Glutamatergic neuron (in vitro differentiated cells): Measurements from ENCODE around the gene TXNDC17. TPM values are rescaled to one million over a fixed set of nuclear protein-coding genes. Genes with fewer than 3 reads are reported as not detected.
A peak's percentile ranks its signal among the peaks of the same experiment; 100 is the strongest.
"Not testable (repeated sequence)": the region's sequence is repeated elsewhere in the genome, so short reads cannot be mapped to it uniquely, and the experiment has no call there.

Experiments
- DNase-seq: peaks from one replicate; pipeline ENCODE4 v3.0.0; 2022
- H3K27ac Mint-ChIP-seq: one replicate; pipeline ENCODE4 v1.8.0; 2020; ENCODE audit warnings: mild to moderate bottlenecking, mixed read lengths, inconsistent platforms; ENCODE audit not compliant: unreplicated experiment
- H3K27me3 Mint-ChIP-seq: one replicate; pipeline ENCODE4 v1.8.0; 2020; ENCODE audit warnings: mild to moderate bottlenecking, moderate library complexity, mixed read lengths, inconsistent platforms; ENCODE audit not compliant: unreplicated experiment
- H3K36me3 Mint-ChIP-seq: one replicate; pipeline ENCODE4 v1.8.0; 2020; ENCODE audit warnings: mild to moderate bottlenecking, mixed read lengths, inconsistent platforms; ENCODE audit not compliant: unreplicated experiment
- H3K4me1 Mint-ChIP-seq: one replicate; pipeline ENCODE4 v1.8.0; 2020; ENCODE audit warnings: mild to moderate bottlenecking, low read depth, mixed read lengths, inconsistent platforms; ENCODE audit not compliant: unreplicated experiment
- H3K4me3 Mint-ChIP-seq: one replicate; pipeline ENCODE4 v1.8.0; 2020; ENCODE audit warnings: mild to moderate bottlenecking, mixed read lengths, inconsistent platforms; ENCODE audit not compliant: unreplicated experiment
- H3K9me3 Mint-ChIP-seq: one replicate; pipeline ENCODE4 v1.8.0; 2020; ENCODE audit warnings: mild to moderate bottlenecking, moderate library complexity, mixed read lengths, inconsistent platforms; ENCODE audit not compliant: unreplicated experiment
- total RNA-seq: library from RNA; stranded (reverse); fragmentation: NEBNext Ultra II Directional; extraction: Animal tissue kit (Norgen Biotek cat#: 25700); gene quantifications from one replicate; pipeline ENCODE4 v1.2.1, GENCODE V29; 2021; ENCODE audit not compliant: unreplicated experiment
- TF ChIP-seq, protein P1 (sequence below): fragments of 200-600 bp; sonication (generic); IDR thresholded peaks from one replicate; pipeline ENCODE4 v1.5.0; 2021; ENCODE audit not compliant: partially characterized antibody, unreplicated experiment

TXNDC17 gene
- total RNA-seq, 1 donor from 2014 or later: 89.5 TPM

DNA sequence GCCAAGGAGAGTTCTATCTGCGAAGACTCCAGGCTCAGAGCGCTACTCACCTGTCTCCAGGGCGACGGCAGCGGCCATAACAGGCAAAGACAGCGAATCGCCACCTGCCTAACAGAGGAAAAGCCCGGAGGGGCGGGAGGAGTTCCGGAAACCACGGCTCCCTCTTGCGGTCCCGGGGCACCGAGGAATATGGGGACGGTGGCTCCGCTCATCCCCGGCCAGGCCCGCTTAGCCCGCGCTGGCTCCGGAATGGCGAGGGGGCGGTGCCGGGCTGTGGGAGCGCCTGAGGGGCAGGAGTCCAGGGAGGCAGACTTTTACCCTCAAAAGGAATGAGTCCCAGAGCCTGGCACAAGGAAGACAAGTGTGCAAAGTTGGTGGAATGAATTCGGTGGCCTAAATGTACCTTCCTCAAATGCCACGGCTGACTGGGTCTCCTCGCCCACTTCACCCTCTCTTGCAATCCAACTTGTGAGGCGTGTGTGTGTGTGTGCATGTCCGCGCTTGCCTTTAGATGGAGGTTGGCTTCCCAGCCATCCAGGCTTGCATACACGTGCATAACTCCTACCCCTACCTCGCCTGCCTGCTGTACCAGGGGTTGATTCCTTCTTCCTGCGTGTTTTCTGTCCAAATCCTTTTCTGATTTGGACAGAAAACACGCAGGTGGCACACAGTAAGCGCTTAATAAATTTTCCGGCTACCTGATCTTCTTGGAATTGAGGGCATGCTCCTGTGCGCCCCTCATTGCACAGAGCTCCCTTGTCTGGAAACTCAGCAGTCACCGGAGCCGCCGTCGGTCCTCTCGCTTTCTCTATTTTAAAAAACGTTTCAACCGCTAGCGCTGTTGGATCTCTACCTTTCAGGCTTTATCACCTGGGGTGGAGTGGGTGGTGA lies 14.2 kb downstream of the TXNDC17 start:
- DNase-seq: peak; percentile 51
- TF ChIP-seq, protein P1, sequence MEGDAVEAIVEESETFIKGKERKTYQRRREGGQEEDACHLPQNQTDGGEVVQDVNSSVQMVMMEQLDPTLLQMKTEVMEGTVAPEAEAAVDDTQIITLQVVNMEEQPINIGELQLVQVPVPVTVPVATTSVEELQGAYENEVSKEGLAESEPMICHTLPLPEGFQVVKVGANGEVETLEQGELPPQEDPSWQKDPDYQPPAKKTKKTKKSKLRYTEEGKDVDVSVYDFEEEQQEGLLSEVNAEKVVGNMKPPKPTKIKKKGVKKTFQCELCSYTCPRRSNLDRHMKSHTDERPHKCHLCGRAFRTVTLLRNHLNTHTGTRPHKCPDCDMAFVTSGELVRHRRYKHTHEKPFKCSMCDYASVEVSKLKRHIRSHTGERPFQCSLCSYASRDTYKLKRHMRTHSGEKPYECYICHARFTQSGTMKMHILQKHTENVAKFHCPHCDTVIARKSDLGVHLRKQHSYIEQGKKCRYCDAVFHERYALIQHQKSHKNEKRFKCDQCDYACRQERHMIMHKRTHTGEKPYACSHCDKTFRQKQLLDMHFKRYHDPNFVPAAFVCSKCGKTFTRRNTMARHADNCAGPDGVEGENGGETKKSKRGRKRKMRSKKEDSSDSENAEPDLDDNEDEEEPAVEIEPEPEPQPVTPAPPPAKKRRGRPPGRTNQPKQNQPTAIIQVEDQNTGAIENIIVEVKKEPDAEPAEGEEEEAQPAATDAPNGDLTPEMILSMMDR: no peak
- Mint-ChIP-seq H3K27me3 (peaks cover 15% of the 10 kb centered on the region), H3K27ac (no peak overlapping the region), H3K9me3 (peaks cover 5% of the 10 kb centered on the region), H3K4me1 (peaks cover 19% of the 10 kb centered on the region), H3K4me3 (peak overlapping the region; percentile 92), H3K36me3 (peaks cover 5% of the 10 kb centered on the region)

DNA sequence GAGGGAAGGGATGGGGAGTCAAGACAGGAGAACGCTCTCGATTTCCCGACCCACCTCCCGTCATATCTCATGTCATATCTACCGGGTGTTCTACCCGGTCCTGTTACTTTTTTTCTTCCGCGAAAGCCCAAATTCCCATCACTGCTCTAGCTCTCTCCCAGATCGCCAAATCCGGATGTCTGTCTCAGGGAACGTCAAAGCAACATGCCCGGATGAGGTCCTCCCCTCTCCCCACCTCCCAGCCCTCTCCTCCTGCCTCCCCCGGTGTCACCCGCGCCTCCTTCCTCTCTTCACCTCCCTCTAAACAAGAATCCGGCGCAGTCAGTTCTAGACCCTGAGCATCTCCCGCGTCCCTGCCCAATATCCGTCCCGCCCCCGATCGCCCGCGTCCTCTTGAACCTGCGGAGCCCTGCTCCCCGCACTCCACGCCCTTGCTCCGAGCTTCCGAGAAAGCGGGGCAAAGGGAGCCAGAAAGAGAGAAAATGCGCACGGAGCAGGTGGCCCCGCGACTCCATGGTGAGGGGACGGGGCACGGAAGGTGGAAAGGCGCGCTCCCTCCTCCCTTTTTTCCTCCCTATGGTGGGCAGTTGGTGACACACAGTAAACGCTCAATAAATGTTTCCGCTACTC lies 15.0 kb downstream of the TXNDC17 start:
- not testable (repeated sequence) for DNase-seq, H3K27me3 Mint-ChIP-seq, H3K27ac Mint-ChIP-seq, H3K36me3 Mint-ChIP-seq, H3K9me3 Mint-ChIP-seq
- Mint-ChIP-seq H3K4me1 (peaks cover 16% of the 10 kb centered on the region), H3K4me3 (peak overlapping the region; percentile 92)

DNA sequence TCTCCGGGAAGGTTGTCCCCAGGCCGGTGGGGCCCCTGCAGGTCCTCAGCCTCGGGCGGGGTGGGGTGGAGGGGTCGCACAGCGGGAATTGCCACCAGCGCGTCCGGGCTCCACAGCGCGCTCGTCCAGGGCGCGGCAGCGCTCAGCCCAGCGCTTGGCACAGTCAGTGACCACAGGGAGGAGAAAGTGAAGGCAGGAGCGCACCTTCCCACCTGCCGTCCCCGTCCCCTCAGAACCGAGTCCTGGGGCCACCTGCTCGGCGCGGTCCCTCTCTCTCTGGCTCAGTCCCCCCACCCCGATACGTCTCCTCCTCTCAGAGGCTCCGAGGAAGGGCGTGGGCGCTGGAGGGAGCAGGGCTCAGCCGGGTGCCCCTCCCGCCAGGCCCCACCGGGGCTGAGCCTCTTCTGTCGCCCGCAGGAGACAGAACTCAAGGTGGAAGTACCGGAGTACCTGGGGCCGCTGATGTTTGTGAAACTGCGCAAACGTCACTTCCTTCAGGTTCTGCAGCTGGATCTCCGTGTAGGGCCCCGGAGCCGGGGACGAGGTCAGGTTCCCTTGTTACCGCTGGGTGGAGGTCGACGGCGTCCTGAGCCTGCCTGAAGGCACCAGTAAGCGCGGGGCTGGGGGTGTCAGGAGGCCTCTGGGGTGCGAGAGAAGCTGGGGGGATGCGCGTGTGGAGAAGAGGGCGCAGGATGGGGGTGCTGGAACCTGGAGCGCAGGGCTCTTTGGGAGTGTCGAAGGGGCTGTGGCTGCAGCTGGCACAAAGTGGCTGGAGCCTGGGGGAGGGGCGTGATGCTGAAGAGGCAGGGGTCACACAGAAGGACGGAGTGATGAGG lies 16.2 kb downstream of the TXNDC17 start:
- peak; percentile 37 for DNase-seq
- H3K27ac Mint-ChIP-seq: not testable (repeated sequence)

DNA sequence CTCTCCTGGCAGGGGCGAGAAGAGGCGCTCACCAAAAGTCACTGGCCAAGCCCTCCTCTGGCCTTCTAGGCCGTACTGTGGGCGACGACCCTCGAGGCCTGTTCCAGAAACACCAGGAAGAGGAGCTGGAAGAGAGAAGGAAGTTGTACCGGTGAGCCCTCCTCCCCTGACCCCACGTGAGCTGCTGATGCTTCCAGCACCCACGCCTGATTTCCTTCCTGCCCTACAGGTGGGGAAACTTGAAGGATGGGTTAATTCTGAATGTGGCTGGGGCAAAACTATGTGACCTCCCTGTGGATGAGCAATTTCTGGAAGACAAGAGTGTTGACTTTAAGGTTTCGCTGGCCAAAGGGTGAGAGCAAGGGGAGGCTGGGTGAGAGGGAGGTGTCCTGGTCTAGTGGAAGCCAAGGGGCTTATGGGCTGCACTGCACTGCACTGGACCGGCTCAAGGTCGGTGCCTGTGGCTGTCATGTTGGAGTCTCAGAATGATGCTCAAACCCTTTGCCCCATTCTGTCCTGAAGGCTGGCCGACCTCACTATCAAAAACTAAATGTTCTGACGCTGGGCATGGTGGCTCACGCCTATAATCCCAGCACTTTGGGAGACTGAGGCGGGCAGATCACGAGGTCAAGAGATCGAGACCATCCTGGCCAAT lies 16.9 kb downstream of the TXNDC17 start:
- H3K36me3 Mint-ChIP-seq: peaks cover 5% of the 10 kb centered on the region
- no peak for DNase-seq
- TF ChIP-seq, protein P1: no peak
- peaks cover 14% of the 10 kb centered on the region for H3K27me3 Mint-ChIP-seq
- H3K27ac Mint-ChIP-seq: no peak overlapping the region
- H3K4me1 Mint-ChIP-seq: peaks cover 13% of the 10 kb centered on the region
- H3K9me3 Mint-ChIP-seq: no peaks in the 10 kb centered on the region
- H3K4me3 Mint-ChIP-seq: peak overlapping the region; percentile 76

More for the DNA sequence above, 16.2 kb downstream of the TXNDC17 start:
- not testable (repeated sequence) for H3K36me3 Mint-ChIP-seq, H3K9me3 Mint-ChIP-seq
- peak overlapping the region; percentile 76 for H3K4me3 Mint-ChIP-seq
- peaks cover 14% of the 10 kb centered on the region for H3K27me3 Mint-ChIP-seq
- peaks cover 16% of the 10 kb centered on the region for H3K4me1 Mint-ChIP-seq

DNA sequence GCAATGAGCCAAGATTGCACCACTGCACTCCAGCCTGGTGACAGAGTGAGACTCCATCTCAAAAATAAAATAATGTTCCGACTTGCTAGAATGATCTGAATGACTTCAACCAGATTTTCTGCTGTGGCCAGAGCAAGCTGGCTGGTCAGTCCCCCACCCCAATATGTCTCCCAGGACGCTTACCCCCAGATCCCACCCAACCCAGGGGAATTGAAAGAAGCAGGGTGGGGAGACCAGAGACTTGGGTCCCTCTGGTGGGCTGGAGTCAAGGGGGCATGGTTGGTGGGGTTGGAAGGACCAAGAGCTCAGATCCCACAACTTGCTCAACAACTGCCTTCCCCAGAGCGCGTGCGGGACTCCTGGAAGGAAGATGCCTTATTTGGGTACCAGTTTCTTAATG lies 17.6 kb downstream of the TXNDC17 start:
- H3K27ac Mint-ChIP-seq, H3K4me3 Mint-ChIP-seq: not testable (repeated sequence)
- H3K27me3 Mint-ChIP-seq: peaks cover 14% of the 10 kb centered on the region

DNA sequence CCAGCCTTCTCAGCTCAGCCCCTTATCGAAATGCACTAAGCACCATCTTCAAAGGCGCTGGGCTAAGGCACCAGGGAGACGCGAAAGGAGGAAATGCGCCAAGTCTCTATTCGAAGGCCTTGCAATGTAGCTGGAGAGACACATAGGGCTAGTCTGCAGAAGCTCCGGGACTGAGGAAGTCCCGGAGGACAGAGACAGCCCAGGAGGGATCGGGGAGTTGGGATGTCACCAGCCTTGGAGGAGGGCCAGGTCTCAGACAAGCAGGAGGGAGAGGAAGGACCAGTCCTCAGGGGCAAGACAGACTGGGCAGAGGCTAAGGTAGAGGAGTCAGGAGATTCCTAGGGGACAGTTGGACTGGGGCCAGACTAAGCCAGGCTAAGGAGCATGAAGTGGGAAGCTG lies 19.2 kb downstream of the TXNDC17 start:
- Mint-ChIP-seq H3K27me3 (peaks cover 10% of the 10 kb centered on the region), H3K4me3 (no peak overlapping the region)
- DNase-seq: no peak

More for the DNA sequence above, 17.6 kb downstream of the TXNDC17 start:
- DNase-seq, H3K4me1 Mint-ChIP-seq, H3K9me3 Mint-ChIP-seq, H3K36me3 Mint-ChIP-seq: not testable (repeated sequence)

More for the DNA sequence above, 19.2 kb downstream of the TXNDC17 start:
- Mint-ChIP-seq H3K9me3 (no peaks in the 10 kb centered on the region), H3K36me3 (peaks cover 5% of the 10 kb centered on the region), H3K27ac (no peak overlapping the region), H3K4me1 (peaks cover 2% of the 10 kb centered on the region)
- TF ChIP-seq, protein P1: no peak
